Pons (tissue), 1 donor: ENCODE data around the gene USP7.
A peak's percentile ranks its signal among the peaks of the same experiment; 100 is the strongest.

Experiments
- DNase-seq: peaks from one replicate; pipeline ENCODE4 v3.0.0-alpha.2; 2016; ENCODE audit warnings: low spot score

USP7 gene

DNA sequence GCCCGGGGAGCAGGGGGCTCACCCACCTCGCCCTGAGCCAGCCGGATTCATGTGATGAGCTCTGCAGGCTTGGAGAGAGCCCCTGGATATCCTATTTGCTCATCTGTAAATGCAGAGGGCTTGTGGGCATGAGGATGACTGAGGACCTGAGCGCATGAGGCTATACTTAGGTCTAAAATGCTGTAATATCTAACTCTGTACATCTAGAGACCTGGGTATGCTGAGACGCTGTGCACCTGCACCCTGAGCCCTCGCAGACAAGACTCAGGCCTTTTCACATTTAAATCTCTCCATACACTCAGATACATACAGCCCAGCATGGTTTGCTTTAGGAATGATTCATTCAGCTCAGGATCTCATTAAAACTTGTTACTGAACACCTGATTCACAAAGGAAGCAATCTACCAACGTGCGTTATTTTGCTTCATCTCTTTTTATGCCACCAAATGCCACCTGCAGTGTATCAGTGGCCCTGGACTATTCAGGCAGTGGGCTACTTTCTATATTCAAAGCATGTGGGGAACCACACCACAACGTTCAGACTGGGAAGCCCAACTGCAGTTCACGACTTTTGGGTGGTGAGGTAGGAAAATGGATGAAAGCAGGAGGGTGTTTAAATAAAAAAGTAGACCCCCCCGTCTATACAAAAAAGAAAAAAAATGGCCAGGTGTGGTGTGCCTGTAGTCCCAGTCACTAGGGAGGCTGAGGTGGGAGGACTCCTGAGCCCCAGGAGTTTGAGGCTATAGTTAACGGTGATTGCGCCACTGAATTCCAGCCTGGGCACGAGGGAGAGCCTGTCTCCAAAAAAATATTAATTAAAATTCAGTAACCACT, 12.0 kb downstream of the USP7 start:
- no peak for DNase-seq

DNA sequence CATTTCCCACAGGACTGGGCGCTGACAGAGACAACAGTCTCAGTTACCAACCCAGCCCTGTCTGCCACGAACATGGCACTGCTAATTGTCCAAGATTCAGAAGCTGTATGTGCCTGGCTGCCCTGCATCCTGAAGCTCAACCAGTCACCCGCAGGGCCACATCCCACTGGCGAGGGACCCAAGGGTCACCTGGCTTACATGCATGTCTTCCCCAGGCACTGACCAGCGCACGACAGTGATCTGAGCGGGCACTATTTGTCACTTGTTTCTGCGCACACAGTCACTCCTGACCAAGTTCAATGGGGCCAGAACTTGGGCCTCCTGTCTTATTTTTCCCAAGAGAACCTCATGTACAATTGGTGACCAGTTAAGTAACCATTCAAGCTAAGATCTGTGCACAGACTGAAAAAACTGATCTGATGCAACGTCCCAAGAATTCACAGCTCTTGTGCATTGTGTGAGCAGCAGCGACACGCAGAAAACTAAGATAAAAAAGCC, 13.1 kb downstream of the USP7 start:
- DNase-seq, result no peak

DNA sequence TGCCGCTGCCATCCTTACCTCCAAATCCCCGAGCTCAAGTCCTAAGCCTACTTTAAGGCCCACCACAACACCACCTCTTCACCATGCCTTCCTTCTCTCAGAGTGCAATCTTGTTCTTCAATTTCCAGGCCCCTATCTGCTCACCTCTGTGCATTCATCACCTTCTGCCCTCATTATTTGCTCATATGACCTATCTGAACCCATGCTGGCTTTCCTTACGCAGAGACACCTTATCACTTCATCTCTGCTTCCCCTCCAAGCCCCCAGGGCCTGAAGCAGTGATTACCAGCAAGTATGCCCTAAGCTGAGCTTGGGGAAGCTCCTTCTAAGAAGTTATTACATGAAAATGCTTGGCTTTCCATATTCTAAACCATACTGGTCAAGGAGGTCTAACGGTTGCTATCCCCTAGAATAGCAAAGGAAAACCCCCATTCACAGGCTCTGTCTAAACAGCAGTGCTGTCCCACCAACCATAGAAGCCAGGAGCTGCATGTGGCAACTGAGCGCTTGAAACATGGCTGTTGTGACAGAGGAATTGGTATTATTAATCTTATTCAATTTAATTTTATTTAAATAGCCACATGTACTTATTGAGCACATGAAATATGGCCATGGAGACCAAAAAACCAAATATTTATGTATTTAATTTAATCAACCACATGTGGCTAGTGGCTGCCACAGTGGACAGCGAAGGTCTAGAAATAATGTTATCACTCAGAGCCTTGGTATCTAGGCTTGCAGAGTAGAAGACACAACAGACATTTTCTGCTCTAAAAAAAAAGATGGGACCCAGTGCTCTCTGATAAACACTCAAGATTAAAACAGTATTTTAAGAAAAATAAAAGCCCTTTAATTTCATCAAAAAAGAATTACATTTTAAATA, 13.9 kb downstream of the USP7 start:
- no peak for DNase-seq

DNA sequence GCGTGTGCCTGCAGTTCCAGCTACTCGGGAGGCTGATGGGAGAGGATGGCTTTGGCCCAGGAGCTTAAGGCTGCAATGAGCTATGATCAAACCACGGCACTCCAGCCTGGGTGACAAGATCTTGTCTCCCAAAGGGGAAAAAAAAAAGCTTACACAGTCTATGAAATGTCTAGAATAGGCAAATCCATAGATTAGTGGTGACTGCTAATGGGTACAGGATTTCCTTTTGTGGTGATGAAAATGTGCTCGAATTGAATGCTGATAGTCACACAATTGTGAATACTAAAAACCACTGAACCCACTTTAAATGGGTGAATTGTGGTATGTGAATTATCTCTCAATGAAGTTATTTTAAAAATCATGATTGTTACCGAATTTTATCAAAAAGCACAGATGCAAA, 14.9 kb downstream of the USP7 start:
- DNase-seq, result no peak

DNA sequence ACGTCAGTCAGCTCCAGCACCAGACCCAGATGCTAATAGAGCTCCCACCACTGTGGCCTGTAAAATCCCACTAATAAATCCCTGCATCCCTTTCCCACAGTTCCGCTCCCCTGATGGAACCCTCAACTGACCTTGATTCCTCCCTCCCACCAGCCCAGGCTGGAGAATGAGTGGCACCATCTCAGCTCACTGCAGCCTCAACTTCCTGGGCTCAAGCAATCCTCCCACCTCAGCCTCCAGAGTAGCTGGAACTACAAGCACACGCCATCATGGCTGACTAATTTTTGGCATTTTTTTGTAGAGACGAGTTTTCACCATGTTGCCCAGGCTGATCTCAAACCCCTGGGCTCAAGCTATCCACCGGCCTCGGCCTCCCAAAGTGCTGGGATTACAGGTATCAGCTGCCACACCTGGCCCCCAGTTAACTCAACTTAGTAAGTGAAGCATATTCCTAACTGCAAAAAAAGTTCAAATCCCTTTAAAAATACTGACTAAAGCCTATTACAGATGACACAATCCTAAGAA, 15.6 kb downstream of the USP7 start:
- no peak for DNase-seq

DNA sequence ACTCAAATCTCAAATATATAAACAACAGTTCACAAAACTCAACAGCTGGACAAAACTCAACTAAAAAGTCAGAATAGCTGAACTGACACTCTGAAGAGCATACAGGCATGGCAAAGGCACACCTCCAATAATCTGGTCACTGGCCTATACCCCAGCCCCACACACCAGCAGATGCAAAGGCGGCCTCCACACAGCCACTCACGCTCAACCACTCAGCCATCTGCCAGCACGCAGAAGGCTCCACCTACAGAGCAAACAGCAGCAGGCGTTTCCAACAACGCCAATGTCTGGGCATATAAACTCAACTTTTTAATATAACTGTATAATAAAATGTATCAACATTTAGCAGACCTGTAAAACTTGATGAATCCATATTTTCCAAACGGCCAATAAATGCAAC, 17.2 kb downstream of the USP7 start:
- DNase-seq, result no peak

DNA sequence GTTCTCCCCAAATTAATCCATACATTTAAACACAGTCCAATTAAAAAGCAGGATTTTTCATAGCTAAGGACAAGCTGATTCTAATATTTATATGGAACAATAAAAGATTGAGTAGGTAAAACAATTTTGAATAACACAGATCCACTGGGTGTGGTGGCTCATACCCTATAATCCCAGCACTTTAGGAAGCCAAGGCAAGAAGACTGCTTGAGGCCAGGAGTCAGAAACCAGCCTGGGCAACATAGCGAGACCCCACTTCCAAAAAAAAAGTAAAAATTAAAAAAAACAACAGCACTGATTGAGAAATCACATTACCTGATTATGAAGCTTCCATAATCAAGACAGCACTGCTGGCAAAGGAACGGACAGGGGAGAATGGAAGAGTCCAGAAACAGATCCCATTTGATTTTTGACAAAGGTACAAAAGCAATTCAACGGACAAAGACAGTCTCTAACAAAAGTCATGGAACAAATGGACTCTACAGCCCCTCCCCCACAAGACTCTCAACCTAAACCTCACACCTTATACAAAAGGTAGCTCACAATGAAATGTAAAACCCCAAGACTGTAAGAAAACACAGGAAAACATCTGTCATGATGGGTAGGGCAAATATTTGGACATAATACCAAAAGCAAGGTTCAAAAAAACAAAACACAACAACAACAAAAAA, 17.9 kb downstream of the USP7 start:
- no peak for DNase-seq

DNA sequence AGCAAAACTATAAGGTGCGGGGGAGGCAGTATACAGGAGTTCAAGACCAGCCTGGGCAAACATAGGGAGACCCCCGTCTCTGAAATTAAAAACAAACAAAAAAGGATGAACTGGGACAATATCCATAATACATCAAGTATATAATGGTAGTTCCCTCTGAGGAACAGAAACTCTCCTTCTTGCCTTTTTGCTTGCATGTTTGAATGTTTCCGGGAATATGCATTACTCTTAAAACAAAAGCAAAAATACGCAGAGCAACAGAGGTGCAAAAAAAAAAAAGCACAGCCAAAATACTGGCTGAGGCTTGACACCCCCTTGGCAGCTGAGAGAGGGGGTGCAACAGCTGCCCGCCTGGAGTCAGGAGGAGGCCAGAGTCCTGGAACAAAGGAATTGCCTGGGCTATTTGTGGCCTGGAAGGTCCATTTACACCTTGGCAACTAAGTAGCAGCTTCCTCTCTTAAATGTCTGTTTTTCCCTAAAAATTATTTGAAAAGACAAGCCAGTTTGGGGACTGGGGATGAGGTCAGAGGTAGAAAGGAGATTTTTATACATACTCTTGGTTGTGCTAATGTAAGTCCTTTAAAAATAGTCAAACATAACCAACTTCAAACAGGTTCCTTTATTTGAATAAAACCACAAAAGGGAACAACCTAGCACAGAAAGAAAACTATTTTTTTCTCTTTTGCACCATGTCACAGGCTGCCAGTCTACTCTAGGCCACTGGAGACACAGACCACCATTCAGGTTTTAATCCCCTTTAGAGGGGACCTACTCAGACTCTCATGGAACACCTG, 19.5 kb downstream of the USP7 start:
- DNase-seq, result no peak

DNA sequence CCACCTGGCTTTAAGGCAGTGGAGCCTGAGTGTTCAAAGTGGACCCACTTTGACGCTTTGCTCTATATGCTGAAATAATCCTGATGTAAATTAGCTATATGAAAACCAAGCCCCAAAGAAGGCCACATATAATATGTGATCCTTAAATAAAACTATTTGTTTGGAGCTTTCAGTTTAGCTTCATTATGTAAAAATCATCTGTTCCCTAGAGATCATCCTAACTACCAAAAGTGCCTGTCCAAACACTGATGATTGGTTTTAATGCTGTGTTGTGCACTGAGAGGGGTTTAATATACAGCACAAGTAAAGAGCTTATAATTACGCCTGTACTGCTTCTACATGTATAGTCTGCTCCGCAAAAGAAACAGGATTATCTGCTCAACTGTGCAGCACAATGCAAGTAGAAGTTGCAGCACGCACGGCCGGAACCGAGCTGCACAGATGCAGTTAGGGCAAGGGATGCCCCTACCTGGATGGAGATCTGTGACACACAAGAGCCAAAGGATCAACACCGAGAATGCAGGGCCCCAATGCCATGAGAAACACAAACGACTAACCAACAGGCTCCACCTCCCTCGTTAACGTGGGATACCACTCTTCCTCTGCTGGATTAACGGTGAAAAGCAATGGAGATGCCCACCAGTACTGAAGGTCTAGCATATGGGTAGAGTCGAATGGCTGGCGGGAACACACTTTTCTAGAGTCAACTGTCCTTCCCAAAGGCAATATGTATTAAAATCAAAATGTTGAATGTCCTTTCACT, 20.5 kb downstream of the USP7 start:
- no peak for DNase-seq

DNA sequence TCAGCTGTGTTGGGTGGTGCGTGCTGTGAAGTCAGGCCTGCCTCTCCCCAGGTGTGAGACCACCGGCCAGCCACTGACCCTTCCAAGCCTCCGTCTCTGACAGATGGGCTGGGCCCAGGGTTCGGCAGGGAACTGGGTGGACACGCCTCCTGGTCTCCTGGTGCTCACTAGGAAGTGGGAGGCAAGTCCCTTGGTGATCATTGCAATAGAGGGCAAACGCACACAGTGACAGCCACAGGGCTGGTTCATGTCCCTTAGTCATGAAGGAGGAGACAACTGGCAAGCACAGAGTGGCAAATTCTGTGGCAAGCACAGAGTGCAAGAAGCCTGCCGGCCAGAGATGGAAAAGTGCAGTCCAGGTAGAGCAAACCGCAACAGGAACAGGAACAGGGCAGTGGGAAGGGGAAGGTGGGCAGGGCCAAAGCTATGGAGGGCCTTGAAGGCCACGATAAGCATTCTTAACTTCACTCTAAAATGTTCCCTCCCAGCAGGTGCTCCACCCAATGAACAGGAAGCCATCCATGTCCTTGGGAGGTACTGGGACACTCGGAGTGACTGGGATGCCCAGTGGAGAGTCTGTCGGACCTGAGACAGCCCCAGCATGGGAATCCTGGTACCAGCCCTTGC, 21.9 kb downstream of the USP7 start:
- no peak for DNase-seq

DNA sequence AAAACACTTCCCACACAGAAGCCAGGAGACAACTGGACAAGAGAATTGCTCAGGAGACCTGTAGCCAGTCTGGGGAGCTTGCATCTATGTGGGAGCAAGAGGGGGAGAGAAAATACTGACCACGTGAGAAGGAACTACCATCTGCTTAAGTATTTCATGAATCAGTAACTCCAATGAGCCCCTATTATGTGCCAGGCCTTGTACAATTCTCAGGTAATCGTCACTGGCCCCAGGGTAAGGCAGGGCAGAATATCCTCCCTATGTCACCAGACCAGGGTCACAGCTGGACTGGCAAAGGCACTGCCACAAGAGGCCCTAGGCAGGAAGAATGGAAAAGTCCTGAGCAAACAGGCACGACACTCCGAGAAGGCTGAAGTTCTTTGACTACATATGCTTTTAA, 25.9 kb downstream of the USP7 start:
- no peak for DNase-seq

DNA sequence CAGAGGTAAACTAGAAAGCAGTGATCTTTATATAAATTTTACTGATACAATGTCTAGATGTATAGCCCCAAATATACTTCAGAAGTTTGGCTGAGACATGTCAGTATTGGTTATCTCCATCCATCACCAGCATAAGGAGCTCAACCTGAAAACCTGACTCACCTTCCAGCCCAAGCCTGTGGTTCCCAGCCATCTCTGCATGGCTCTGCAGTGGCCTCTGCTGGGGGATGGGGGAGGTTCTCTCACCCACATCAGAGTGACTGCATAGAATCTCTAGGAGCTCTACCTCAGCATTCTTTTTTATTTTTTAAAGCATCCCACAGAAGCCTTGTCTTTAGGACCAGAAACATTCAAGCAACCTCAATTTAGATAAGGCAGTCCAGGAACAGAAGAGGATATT, 27.3 kb downstream of the USP7 start:
- DNase-seq, result peak; percentile 29

DNA sequence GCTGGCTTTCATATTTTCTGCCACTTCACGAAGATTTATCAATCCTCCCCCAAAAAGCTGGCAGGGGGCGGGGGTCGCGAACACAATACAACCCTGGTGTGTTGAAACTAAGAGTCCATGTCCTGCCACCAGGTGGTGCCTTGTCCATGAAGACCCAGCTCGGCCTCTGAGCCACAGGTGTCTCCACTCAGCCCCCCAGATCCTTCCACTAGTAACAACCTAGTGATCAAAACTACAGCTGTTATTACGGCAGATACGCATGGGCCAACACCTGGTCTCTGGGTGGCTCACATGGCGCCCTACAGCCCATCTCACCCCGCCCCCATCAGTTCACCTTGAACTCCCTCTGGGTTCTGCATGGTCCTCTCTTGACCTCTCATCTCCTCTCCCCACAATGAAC, 27.7 kb downstream of the USP7 start:
- no peak for DNase-seq

DNA sequence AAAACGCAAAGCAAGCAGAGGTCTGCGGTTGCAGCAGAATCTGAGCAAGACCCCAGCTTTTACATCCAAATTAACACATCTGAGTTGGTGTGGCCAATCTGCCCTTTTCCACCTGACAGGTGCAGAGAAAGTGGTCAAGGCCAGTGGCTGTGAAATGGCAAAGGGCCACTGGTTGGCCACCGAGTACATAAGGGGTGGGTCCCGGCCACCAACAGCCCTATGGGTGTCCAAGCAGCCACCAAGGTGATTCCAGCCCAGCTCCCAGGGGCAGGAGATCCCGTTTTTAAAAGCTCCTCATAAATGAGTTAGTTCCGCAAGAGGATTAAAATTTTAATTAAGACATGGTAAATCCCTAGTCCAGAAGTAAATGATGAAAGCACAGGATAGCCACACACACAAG, 29.1 kb downstream of the USP7 start:
- DNase-seq, result no peak

DNA sequence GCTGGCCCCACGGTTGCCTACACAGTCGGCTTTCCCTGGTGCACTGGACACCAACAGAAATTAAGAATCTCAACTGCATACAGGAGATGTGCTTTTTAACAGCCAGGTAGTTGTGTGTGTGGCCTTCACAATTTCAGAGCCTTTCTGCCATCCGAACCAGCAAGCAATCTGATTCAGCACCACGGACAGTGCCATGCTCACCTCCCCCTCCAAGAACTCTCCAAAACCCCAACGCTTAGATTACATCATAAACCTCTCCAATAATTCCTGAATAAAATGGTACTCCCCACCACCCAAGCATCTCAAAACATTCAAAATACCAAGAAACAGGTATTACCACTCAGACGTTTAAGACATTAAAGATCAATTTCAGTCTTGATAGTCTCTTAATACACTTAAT, 31.8 kb downstream of the USP7 start:
- DNase-seq, result peak; percentile 12

DNA sequence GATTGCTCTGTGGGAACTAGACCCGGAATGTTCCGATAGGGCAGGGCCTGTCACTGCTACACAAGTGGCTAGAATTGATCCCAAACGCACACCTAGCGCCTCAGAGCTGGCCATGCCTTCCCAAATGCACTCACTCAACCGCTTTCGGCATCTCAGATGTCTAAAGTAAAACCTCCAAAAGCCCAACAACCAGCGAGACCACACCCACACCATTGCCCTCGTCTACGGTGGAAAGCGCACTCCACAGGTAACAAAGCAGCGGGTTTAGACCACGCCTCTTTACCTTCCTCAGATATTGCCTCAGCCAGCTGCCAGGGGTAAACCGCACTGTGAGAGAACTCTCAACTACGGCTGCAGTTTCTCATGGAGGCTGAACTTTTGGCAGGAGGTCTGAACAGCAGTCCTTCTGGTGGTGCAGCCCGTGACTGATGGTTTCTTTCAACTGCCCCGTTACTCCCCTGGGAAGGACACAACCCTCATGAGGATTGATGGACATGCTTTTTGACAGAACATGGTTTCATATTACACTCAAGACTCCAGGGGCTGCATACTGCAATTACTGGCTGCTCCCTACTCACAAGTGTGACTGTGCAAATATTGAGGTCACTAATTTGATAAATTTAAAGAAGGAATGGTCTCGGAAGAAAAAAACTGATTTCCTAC, 34.5 kb downstream of the USP7 start:
- DNase-seq, result no peak

DNA sequence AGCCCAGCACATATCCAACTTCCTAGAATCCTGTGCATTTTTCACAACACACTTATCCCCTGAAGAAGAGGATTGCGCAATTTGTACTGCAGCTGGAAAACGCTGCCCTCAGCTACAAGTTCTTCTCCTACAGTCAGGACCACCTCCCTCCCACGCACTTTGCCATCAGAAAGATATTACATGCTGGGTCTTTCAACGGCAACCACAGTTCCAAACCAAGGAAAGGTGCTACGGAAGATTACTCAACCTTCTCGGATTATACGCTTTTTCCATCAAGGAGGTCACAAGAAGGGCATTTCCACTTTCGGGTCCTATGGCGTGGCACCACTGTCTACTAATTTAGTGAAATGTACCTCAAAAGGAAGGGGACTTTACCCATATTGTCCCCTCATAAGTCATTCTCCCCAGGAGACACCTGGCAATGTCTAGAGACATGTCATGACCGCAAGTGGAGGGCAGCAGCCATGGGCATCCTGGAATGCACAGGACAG, 35.2 kb downstream of the USP7 start:
- no peak for DNase-seq

DNA sequence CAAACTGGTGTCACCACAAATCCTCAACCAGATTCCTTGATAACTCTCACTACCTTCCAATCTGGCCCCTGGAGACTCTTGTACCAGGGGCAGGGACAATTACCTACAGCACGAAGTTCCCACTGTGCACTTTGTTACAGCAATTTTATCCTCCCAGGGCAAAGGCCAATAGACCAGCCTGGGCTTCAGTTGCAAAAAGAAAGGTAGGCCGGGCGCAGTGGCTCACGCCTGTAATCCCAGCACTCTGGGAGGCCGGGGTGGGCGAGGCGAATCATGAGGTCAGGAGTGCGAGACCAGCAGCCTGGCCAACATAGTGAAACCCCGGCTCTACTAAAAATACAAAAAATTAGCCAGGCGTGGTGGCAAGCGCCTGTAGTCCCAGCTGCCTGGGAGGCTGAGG, 36.9 kb downstream of the USP7 start:
- DNase-seq, result no peak

DNA sequence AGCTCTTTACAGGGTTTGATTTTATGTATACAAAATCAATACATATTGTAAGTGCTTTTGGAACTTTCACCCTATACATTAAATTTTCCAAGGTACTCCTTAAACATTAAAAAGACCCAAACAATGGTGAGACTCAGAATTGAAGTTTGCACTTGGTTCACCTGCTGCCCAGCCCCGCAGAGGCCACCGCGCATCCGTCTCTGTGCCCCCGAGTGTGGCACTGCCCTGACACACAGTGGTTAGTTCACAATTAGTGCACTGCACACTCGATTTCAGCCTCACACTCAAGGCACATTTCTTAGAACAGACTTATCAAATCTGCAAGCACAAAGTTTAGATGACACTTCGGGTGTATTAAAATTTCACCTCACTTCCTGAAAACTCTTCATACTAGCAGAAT, 38.3 kb downstream of the USP7 start:
- DNase-seq, result no peak

DNA sequence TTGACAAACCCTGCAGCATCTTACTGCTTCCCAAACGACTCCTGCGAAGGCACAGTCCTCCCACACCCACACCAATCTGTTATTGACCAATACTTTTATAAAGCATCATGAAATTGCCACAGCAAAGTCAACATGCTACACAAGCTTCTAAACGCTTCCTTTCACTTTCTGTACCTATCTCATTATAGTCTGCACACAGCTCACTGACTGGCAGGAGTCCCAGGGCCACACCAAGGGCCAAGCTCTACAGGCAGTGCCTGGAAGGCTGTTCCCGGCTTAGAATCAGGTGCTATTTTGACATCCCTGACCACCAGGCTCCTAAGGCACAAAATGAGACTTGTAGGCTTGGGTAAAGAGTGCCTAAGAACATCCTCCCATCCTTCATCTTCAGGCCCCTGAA, 39.5 kb downstream of the USP7 start:
- no peak for DNase-seq
